ENCODE results near the gene FRAS1. TPM values are rescaled to one million over a fixed set of nuclear protein-coding genes. Genes with fewer than 3 reads are reported as not detected.

FRAS1 gene
- total and polyA plus RNA-seq, 8 donors: 15.3 to 48.9 (median 40.4) TPM

DNA sequence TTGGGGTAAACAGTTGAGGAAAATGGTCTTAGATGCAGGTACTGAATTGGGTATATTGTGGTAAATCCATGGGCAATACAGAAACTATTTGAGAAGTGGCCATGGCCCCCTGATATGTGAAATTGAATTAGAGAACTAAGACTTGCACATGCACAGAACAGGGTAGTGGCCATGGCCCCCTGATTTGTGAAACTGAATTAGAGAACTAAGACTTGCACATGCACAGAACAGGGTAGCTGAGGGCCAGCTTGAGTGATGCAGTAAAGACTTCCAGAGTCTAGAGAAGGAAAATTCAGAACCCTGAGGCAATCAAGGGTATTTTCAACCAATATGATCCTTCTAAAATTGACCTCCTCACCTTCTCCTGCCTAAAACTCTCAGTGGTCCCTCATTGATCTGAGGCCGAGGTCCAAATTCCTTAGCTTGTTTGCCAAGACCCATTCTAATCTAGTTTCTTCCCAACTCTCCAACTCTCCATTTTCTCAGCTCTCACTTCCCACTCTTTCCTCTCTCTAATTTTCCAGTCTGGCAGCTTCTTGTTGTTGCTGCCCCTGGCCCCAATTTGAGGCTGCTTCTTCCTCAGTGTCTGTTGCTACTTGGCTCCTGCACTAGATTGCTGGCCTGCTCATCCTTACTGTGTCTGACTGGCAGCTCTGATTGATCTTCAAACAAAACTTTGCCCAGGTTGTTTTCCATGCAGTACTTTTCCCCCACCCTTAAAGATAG lies 72.4 kb downstream of the FRAS1 start:
- intact Hi-C loops (cut with DNase I): no loop called here
- Histone ChIP-seq H3K27ac (no peak overlapping the region), H3K27me3 (no peaks in the 10 kb centered on the region), H3K9me3 (no peaks in the 10 kb centered on the region), H3K4me3 (no peak overlapping the region), H3K4me1 (no peaks in the 10 kb centered on the region), H3K36me3 (no peaks in the 10 kb centered on the region)
- TF ChIP-seq, protein P1, sequence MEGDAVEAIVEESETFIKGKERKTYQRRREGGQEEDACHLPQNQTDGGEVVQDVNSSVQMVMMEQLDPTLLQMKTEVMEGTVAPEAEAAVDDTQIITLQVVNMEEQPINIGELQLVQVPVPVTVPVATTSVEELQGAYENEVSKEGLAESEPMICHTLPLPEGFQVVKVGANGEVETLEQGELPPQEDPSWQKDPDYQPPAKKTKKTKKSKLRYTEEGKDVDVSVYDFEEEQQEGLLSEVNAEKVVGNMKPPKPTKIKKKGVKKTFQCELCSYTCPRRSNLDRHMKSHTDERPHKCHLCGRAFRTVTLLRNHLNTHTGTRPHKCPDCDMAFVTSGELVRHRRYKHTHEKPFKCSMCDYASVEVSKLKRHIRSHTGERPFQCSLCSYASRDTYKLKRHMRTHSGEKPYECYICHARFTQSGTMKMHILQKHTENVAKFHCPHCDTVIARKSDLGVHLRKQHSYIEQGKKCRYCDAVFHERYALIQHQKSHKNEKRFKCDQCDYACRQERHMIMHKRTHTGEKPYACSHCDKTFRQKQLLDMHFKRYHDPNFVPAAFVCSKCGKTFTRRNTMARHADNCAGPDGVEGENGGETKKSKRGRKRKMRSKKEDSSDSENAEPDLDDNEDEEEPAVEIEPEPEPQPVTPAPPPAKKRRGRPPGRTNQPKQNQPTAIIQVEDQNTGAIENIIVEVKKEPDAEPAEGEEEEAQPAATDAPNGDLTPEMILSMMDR (IDR thresholded peaks at IDR 0.05): no peak
- ATAC-seq (no peak), DNase-seq (no peak)

DNA sequence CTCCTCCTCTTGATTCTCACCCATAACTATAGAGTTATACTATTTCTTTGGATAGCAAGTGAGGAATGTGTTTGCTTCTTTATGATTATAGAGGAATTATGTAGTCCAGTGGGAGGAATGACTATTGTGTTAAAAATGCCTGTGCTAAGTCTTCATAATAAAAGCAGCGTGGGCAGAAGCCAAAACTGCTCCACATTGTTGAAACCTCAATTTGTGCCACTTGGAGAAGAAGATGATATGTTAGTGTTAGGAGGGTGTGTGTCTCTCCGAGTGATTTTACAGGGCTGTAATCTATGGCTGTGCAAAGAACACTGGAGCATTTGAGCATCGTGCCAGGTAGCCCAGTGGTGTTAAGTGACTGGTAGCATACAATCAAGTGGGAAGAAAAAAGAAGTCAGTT lies 74.3 kb downstream of the FRAS1 start:
- H3K36me3 ChIP-seq: no peaks in the 10 kb centered on the region
- no peak overlapping the region for H3K4me3 ChIP-seq
- no peaks in the 10 kb centered on the region for H3K4me1 ChIP-seq
- no peak for ATAC-seq
- no peak overlapping the region for H3K27ac ChIP-seq
- intact Hi-C loops (cut with DNase I): no loop called here
- H3K27me3 ChIP-seq: no peaks in the 10 kb centered on the region
- TF ChIP-seq, protein P1 (IDR thresholded peaks at IDR 0.05): no peak
- DNase-seq: no peak
- H3K9me3 ChIP-seq: no peaks in the 10 kb centered on the region

DNA sequence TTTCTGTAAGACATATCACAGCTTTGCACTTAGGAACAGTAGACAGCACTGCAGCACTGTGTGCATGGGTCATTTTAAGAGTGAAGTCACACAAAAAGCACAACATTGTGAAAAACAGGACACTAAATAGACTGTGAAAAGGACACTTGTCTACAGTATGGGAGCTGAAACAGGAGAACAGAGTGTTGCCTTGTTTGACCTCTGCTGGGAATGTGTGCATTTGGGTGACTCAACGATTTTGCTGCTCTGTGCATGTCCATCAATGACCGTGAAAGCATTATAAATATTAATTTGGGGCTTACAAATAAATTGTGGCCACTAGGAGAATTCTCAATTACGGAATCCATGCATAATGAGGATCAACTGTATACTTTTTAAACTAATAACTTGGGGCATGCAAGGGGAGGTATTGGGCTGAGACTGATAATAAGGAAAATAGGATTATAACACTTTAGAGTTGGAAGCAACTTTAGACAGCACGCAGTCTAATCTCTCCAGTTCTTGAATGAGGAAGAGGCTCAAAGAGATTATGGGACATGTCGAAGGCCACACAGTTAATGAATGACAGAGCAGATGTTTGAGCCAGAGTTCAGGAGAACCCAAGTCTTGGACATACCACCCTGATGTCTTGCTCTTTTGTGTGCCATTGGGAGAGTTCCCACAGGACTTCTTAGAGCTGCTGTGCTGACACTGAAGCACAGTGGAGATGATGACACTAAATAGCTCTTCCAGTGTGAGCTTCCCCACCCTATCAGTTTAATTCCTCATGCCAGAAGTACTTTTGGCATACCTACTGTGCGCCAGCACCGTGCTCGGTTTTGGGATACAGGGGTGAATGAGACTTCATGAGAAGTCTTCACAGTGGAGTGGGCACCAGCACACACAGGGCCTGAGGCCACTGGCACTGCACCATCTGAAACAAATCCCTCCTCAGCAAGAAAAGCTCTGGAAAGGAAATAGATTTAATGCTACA lies 79.3 kb downstream of the FRAS1 start:
- Histone ChIP-seq H3K9me3 (no peaks in the 10 kb centered on the region), H3K27me3 (no peaks in the 10 kb centered on the region), H3K4me3 (no peak overlapping the region), H3K36me3 (no peaks in the 10 kb centered on the region), H3K27ac (no peak overlapping the region), H3K4me1 (no peaks in the 10 kb centered on the region)
- DNase-seq (no peak), ATAC-seq (no peak)
- intact Hi-C loops (cut with DNase I): no loop called here
- TF ChIP-seq, protein P1 (IDR thresholded peaks at IDR 0.05): no peak

DNA sequence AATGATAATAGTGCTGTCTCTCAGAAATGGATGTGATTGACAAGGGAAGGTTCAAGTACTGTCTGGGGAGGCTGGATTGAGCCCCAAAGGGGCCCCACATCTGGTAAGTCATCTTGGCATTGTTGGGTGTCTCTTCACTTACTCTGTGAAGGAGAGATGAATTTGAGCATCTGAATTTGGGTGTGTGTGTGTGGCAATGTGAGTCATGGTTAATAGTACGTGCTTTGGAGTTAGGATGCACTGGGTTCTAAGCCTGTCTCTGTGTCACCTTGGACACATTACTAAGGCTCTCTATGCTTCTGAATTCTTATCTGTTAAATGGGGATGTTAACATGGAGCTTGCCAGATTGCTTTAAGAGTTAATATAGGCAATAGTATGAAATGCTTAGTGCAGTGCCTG lies 80.4 kb downstream of the FRAS1 start:
- no peak for DNase-seq
- TF ChIP-seq, protein P1 (IDR thresholded peaks at IDR 0.05): no peak
- H3K36me3 ChIP-seq: no peaks in the 10 kb centered on the region
- no peaks in the 10 kb centered on the region for H3K4me1 ChIP-seq
- H3K27me3 ChIP-seq: no peaks in the 10 kb centered on the region
- intact Hi-C loops (cut with DNase I): no loop called here
- H3K27ac ChIP-seq: no peak overlapping the region
- H3K4me3 ChIP-seq: no peak overlapping the region
- ATAC-seq: no peak
- no peaks in the 10 kb centered on the region for H3K9me3 ChIP-seq

DNA sequence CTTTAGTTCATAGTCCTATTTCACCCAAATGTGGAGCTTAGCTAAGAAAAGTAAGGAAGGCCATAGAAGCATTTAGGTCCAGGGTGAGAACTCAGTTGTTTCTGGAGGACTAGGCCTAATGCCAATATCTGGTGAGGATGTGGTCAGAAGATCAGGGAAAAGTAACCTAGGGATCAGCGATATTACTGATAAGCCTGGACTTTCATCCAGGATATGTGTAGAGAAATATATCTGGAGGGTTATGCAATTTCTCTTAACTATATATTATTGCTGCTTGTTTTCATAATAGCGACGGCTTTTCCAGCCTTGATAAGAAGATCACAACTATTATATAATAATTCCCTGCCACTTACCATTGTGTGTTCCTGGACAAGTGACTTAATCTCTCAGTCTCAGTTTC lies 81.1 kb downstream of the FRAS1 start:
- ATAC-seq: no peak
- H3K27me3 ChIP-seq: no peaks in the 10 kb centered on the region
- no peaks in the 10 kb centered on the region for H3K36me3 ChIP-seq
- no peak for DNase-seq
- no peaks in the 10 kb centered on the region for H3K4me1 ChIP-seq
- H3K9me3 ChIP-seq: no peaks in the 10 kb centered on the region
- no peak overlapping the region for H3K27ac ChIP-seq
- TF ChIP-seq, protein P1 (IDR thresholded peaks at IDR 0.05): no peak
- no peak overlapping the region for H3K4me3 ChIP-seq
- intact Hi-C loops (cut with DNase I): no loop called here
